ENCODE data around the gene BLCAP.

The BLCAP gene

GRCh38 chr20:37523911-37524700 lies 3.6 kb downstream of the BLCAP start:
- Histone ChIP-seq H3K36me3 (ENCODE audit: control insufficient read depth in 2 of 2, insufficient read depth in 1 of 2, low read length in 2 of 2) (peaks cover 0 to 3% of the 10 kb centered on the region in 2 experiments; a peak in 1 of 3 replicates), H3K27ac (ENCODE audit: extremely low read depth, low read depth, low read length) (no peak overlapping the region), H3K4me3 (ENCODE audit: low read depth, low read length) (no peak overlapping the region), H3K4me1 (ENCODE audit: control insufficient read depth, insufficient read depth, low read length) (peaks cover 7% of the 10 kb centered on the region), H3K9me3 (ENCODE audit: control insufficient read depth, insufficient read depth, low read depth, low read length) (no peaks in the 10 kb centered on the region)
- POLR2A ChIA-PET = no interaction called here
- no peak for TF ChIP-seq ZNF398 (tag by site-specific recombination; IDR thresholded peaks at IDR 0.05)
- TF ChIP-seq ZFP37 (tag by site-specific recombination; IDR thresholded peaks at IDR 0.05) = no peak
- no peak for TF ChIP-seq ZNF280C (tag by site-specific recombination; IDR thresholded peaks at IDR 0.05)
- no peak for TF ChIP-seq ZBTB1 (tag by site-specific recombination; IDR thresholded peaks at IDR 0.05)
- no peak for TF ChIP-seq ZNF747 (tag by site-specific recombination; IDR thresholded peaks at IDR 0.05)
- TF ChIP-seq ZNF626 (tag by site-specific recombination; IDR thresholded peaks at IDR 0.05) = no peak
- TF ChIP-seq ZNF777 (tag by site-specific recombination; IDR thresholded peaks at IDR 0.05; ENCODE audit: borderline replicate concordance) = no peak
- TF ChIP-seq SP7 (tag by site-specific recombination; IDR thresholded peaks at IDR 0.05) = 0 out of 2 replicates have a peak, but pooled peaks have one; percentile 20
- TF ChIP-seq GFI1B (tag by site-specific recombination; IDR thresholded peaks at IDR 0.05) = no peak
- no peak for TF ChIP-seq ZBTB11 (tag by site-specific recombination; conservative IDR thresholded peaks at IDR 0.05; ENCODE audit: low read depth)
- TF ChIP-seq ZNF423 (tag by site-specific recombination; IDR thresholded peaks at IDR 0.05) = no peak
- TF ChIP-seq WT1 (tag by site-specific recombination; IDR thresholded peaks at IDR 0.05) = 0 out of 2 replicates have a peak, but pooled peaks have one; percentile 19
- TF ChIP-seq ZFHX2 (tag by site-specific recombination; conservative IDR thresholded peaks at IDR 0.05) = no peak
- TF ChIP-seq ZNF146 (tag by site-specific recombination; IDR thresholded peaks at IDR 0.05) = no peak
- TF ChIP-seq ZNF16 (tag by site-specific recombination; IDR thresholded peaks at IDR 0.05; ENCODE audit: low read depth) = no peak
- no peak for TF ChIP-seq ZSCAN16 (tag by site-specific recombination; IDR thresholded peaks at IDR 0.05)
- no peak for TF ChIP-seq SETDB1 (IDR thresholded peaks at IDR 0.05; ENCODE audit: insufficient read length, low read length)
- TF ChIP-seq ZNF645 (tag by site-specific recombination; IDR thresholded peaks at IDR 0.05) = no peak
- TF ChIP-seq SCRT2 (tag by site-specific recombination; IDR thresholded peaks at IDR 0.05) = peak; percentile 97
- no peak for TF ChIP-seq GLI4 (tag by site-specific recombination; IDR thresholded peaks at IDR 0.05)
- no peak for TF ChIP-seq ZNF571 (tag by site-specific recombination; IDR thresholded peaks at IDR 0.05)
- no peak for TF ChIP-seq ZNF404 (tag by site-specific recombination; IDR thresholded peaks at IDR 0.05)
- no peak for TF ChIP-seq ZNF488 (tag by site-specific recombination; IDR thresholded peaks at IDR 0.05)
- no peak for TF ChIP-seq ZNF248 (tag by site-specific recombination; IDR thresholded peaks at IDR 0.05)
- TF ChIP-seq SCRT1 (tag by site-specific recombination; IDR thresholded peaks at IDR 0.05; ENCODE audit: borderline replicate concordance) = peak; percentile 83
- TF ChIP-seq ZBTB49 (tag by site-specific recombination; IDR thresholded peaks at IDR 0.05; ENCODE audit: low read depth) = no peak
- CTCF ChIA-PET = no interaction called here

Measured in HEK293 (cell line).